ENCODE data around the gene CAPZB. TPM values are rescaled to one million over a fixed set of nuclear protein-coding genes. Genes with fewer than 3 reads are reported as not detected.

The CAPZB gene
- total and polyA plus RNA-seq, 2 of the 4 experiments (the other 2 are of a cell fraction): 216 to 304 TPM

DNA sequence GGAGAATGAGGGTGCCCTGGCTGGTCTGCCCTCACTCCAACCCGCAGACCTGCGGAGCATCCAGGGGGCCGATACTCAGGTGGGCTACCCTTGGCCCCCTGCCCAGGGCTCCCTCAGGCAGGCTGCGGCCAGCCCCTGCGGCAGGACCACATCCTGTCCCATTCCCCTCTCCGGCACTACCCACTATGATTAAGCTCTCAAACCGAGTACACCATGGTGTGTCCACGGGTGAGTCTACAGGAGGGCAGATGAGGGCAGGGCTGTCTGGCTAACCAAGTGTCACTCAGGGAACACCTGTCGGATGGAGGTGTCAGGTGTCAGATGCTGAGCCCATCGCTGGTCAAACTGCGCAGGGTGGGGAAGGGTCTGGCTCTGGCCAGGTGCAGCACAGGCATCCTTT is 126.0 kb downstream of the CAPZB start:
- intact Hi-C loops (cut with micrococcal nuclease) (no loop called here), in situ Hi-C loops (cut with MboI; ENCODE audit: low sequenced_read_pairs) (no loop called here), dilution Hi-C loops (cut with HindIII; ENCODE audit: low sequenced_read_pairs, unreplicated experiment) (no loop called here)
- Histone ChIP-seq H4K20me1 (ENCODE audit: insufficient read depth, low read length) (peaks cover 72% of the 10 kb centered on the region), H4K8ac (ENCODE audit: low read depth in 2 of 2, low read length in 2 of 2) (no peak overlapping the region), H3K14ac (replicated peaks; ENCODE audit: low read depth, low read length) (no peak overlapping the region), H2BK20ac (ENCODE audit: low read depth, low read length) (no peak overlapping the region), H3K9ac (ENCODE audit: low read depth, low read length) (no peak overlapping the region), H3K27me3 (ENCODE audit: control insufficient read depth, insufficient read depth, low read length) (no peaks in the 10 kb centered on the region), H2BK15ac (ENCODE audit: low read depth, low read length) (no peak overlapping the region), H2BK120ac (ENCODE audit: low read depth, low read length) (no peak overlapping the region), H3K23ac (ENCODE audit: low read depth, low read length) (no peak overlapping the region; the same call in 1 of the 2 replicates), H3K4me2 (ENCODE audit: low read depth, low read length) (no peak overlapping the region), H3K18ac (ENCODE audit: low read depth, low read length) (no peak overlapping the region), H3K4ac (ENCODE audit: low read depth, low read length) (no peak overlapping the region), H3K4me3 (ENCODE audit: insufficient read depth, low read depth, low read length) (no peak overlapping the region), H2AFZ (replicated peaks; ENCODE audit: low read length, poor library complexity) (no peak overlapping the region), H3K36me3 (ENCODE audit: control insufficient read depth, insufficient read depth, low read length) (peaks cover 33% of the 10 kb centered on the region), H4K91ac (ENCODE audit: insufficient read depth, low read depth, low read length) (no peak overlapping the region), H3K79me1 (ENCODE audit: low read depth in 1 of 2, low read length in 2 of 2) (peaks cover 33 to 85% of the 10 kb centered on the region in 2 experiments), H3K27ac (ENCODE audit: insufficient read depth, low read length) (no peak overlapping the region), H3K9me3 (ENCODE audit: control insufficient read depth, insufficient read depth, low read length) (no peaks in the 10 kb centered on the region), H3K4me1 (ENCODE audit: control insufficient read depth, insufficient read depth, low read length) (peaks cover 6% of the 10 kb centered on the region; the same call in 1 of the 2 replicates), H2AK9ac (replicated peaks; ENCODE audit: low read depth, low read length, poor library complexity) (no peak overlapping the region), H2BK5ac (ENCODE audit: low read depth, low read length, poor library complexity, severe bottlenecking) (no peak overlapping the region), H3K56ac (ENCODE audit: extremely low read depth, insufficient read depth, low read length) (no peak overlapping the region), H4K5ac (ENCODE audit: low read depth, low read length) (no peak overlapping the region), H3K9me1 (ENCODE audit: insufficient read depth, low read length) (peaks cover 17% of the 10 kb centered on the region), H2AK5ac (ENCODE audit: low read depth, low read length) (no peak overlapping the region; the same call in 1 of the 2 replicates)
- ChIA-PET POLR2A (ENCODE audit: unreplicated experiment) (no interaction called here), CTCF (no interaction called here)
- no peak for ATAC-seq (ENCODE audit: low read depth)
- 58% methylated on average over 2 of the region's 11 CpGs; no CpG with 5 or more reads in 1 of the 2 experiments for WGBS, 2 experiments (ENCODE audit: extremely low coverage in 2 of 2, insufficient read length in 1 of 2)
- DNase-seq: no peak
- no peak for TF ChIP-seq RAD21 (IDR thresholded peaks at IDR 0.05; ENCODE audit: low read length)
- no peak for TF ChIP-seq MAFK (IDR thresholded peaks at IDR 0.05; ENCODE audit: low read depth, low read length)
- TF ChIP-seq MAZ (IDR thresholded peaks at IDR 0.05; ENCODE audit: borderline replicate concordance, low read depth, low read length): no peak
- no peak for TF ChIP-seq POLR2A (IDR thresholded peaks at IDR 0.05; ENCODE audit: low read depth, low read length)
- TF ChIP-seq CHD1 (IDR thresholded peaks at IDR 0.05; ENCODE audit: low read depth, low read length): no peak
- TF ChIP-seq, protein P1, sequence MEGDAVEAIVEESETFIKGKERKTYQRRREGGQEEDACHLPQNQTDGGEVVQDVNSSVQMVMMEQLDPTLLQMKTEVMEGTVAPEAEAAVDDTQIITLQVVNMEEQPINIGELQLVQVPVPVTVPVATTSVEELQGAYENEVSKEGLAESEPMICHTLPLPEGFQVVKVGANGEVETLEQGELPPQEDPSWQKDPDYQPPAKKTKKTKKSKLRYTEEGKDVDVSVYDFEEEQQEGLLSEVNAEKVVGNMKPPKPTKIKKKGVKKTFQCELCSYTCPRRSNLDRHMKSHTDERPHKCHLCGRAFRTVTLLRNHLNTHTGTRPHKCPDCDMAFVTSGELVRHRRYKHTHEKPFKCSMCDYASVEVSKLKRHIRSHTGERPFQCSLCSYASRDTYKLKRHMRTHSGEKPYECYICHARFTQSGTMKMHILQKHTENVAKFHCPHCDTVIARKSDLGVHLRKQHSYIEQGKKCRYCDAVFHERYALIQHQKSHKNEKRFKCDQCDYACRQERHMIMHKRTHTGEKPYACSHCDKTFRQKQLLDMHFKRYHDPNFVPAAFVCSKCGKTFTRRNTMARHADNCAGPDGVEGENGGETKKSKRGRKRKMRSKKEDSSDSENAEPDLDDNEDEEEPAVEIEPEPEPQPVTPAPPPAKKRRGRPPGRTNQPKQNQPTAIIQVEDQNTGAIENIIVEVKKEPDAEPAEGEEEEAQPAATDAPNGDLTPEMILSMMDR (conservative IDR thresholded peaks at IDR 0.05; ENCODE audit: low read depth, low read length): no peak
- TF ChIP-seq FOS (IDR thresholded peaks at IDR 0.05; ENCODE audit: low read depth, low read length): no peak
- TF ChIP-seq CEBPB (IDR thresholded peaks at IDR 0.05; ENCODE audit: low read depth, low read length): no peak
- TF ChIP-seq NFE2L2 (IDR thresholded peaks at IDR 0.05; ENCODE audit: low read depth, low read length): no peak
- no peak for TF ChIP-seq RCOR1 (IDR thresholded peaks at IDR 0.05; ENCODE audit: insufficient replicate concordance, low read length)
- TF ChIP-seq RFX5 (IDR thresholded peaks at IDR 0.05; ENCODE audit: low read depth, low read length): no peak
- TF ChIP-seq, protein P2, sequence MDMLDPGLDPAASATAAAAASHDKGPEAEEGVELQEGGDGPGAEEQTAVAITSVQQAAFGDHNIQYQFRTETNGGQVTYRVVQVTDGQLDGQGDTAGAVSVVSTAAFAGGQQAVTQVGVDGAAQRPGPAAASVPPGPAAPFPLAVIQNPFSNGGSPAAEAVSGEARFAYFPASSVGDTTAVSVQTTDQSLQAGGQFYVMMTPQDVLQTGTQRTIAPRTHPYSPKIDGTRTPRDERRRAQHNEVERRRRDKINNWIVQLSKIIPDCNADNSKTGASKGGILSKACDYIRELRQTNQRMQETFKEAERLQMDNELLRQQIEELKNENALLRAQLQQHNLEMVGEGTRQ (IDR thresholded peaks at IDR 0.05; ENCODE audit: low read depth, low read length): no peak
- no peak for TF ChIP-seq MXI1 (IDR thresholded peaks at IDR 0.05; ENCODE audit: borderline replicate concordance, low read depth, low read length)
- TF ChIP-seq, protein P3, sequence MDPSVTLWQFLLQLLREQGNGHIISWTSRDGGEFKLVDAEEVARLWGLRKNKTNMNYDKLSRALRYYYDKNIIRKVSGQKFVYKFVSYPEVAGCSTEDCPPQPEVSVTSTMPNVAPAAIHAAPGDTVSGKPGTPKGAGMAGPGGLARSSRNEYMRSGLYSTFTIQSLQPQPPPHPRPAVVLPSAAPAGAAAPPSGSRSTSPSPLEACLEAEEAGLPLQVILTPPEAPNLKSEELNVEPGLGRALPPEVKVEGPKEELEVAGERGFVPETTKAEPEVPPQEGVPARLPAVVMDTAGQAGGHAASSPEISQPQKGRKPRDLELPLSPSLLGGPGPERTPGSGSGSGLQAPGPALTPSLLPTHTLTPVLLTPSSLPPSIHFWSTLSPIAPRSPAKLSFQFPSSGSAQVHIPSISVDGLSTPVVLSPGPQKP (IDR thresholded peaks at IDR 0.05; ENCODE audit: borderline replicate concordance, low read depth, low read length): no peak
- no peak for TF ChIP-seq SMC3 (IDR thresholded peaks at IDR 0.05; ENCODE audit: low read depth, low read length)
- no peak for TF ChIP-seq BHLHE40 (IDR thresholded peaks at IDR 0.05; ENCODE audit: low read depth, low read length)
- no TSS peak for BruUV-seq (replicated peaks)
